Mucosa of gallbladder (tissue), 1 donor: ENCODE results near the gene SPDYE3. TPM values are rescaled to one million over a fixed set of nuclear protein-coding genes. Genes with fewer than 3 reads are reported as not detected.
"Not testable (repeated sequence)": the region's sequence is repeated elsewhere in the genome, so short reads cannot be mapped to it uniquely, and the experiment has no call there.

Experiments
- DNase-seq: peaks from one replicate; pipeline ENCODE4 v3.0.0-alpha.2; 2020; ENCODE audit warnings: low spot score
- total RNA-seq: library from RNA; stranded (reverse); gene quantifications from one replicate; pipeline ENCODE4 v1.2.1, GENCODE V29; 2021
- donor health status: DM: no; HTN: no; CAD: no.

SPDYE3 gene
- total RNA-seq, 1 donor from 2014 or later: not detected

- DNase-seq: no peak
Observed at GRCh38 chr7:100349757-100350156, 42.3 kb downstream of the SPDYE3 start.

GRCh38 chr7:100351657-100352058, 44.2 kb downstream of the SPDYE3 start:
- DNase-seq: no peak

- DNase-seq: not testable (repeated sequence)
Observed at GRCh38 chr7:100352230-100352781, 44.8 kb downstream of the SPDYE3 start.

GRCh38 chr7:100352984-100353684, 45.6 kb downstream of the SPDYE3 start:
- no peak for DNase-seq

GRCh38 chr7:100353685-100354330, 46.3 kb downstream of the SPDYE3 start:
- no peak for DNase-seq

GRCh38 chr7:100356416-100357068, 49.0 kb downstream of the SPDYE3 start:
- no peak for DNase-seq

- no peak for DNase-seq
Observed at GRCh38 chr7:100357131-100357561, 49.6 kb downstream of the SPDYE3 start.

- DNase-seq: no peak
Observed at GRCh38 chr7:100358027-100358856, 50.7 kb downstream of the SPDYE3 start, which contains the start of gene PILRB. Gene PILRB (plus strand): TSS chr7:100358117. CDS start chr7:100358303, 186 bp downstream.

GRCh38 chr7:100358857-100359212, 51.3 kb downstream of the SPDYE3 start:
- DNase-seq: no peak

- no peak for DNase-seq
Observed at GRCh38 chr7:100360135-100360854, 52.8 kb downstream of the SPDYE3 start.

- no peak for DNase-seq
Observed at GRCh38 chr7:100363098-100363497, 55.6 kb downstream of the SPDYE3 start.

GRCh38 chr7:100363797-100364196, 56.3 kb downstream of the SPDYE3 start:
- DNase-seq: not testable (repeated sequence)

GRCh38 chr7:100364480-100364879, 57.0 kb downstream of the SPDYE3 start:
- no peak for DNase-seq

GRCh38 chr7:100365998-100366367, 58.5 kb downstream of the SPDYE3 start:
- not testable (repeated sequence) for DNase-seq

GRCh38 chr7:100366411-100367250, 59.1 kb downstream of the SPDYE3 start:
- DNase-seq: no peak

GRCh38 chr7:100367251-100367620, 59.7 kb downstream of the SPDYE3 start:
- DNase-seq: no peak

- DNase-seq: no peak
Observed at GRCh38 chr7:100367676-100368613, 60.4 kb downstream of the SPDYE3 start.

GRCh38 chr7:100369105-100369504, 61.6 kb downstream of the SPDYE3 start:
- peak; percentile 66 for DNase-seq

- DNase-seq: no peak
Observed at GRCh38 chr7:100370303-100370702, 62.8 kb downstream of the SPDYE3 start.
